GM23338 (cell line): ENCODE data around the gene MLLT3.

Experiments used
- CREB1 ChIP-seq: fragments of 250-450 bp; sonication (Bioruptor Pico); IDR thresholded peaks from 2 replicates; pipeline ENCODE4 v1.5.0; 2020; ENCODE audit warnings: low read depth, mild to moderate bottlenecking, moderate library complexity
- CTCF ChIP-seq, 2 experiments: fragments of 200-600 bp in 1 of 2; sonication (generic) in 1 of 2; conservative IDR thresholded peaks; 2 replicates each; pipeline versions ENCODE4 v1.5.1 to v1.6.1; 2016 to 2017; ENCODE audit warnings: antibody characterized with exemption in 2 of 2, low read depth in 2 of 2, mild to moderate bottlenecking in 2 of 2, moderate library complexity in 1 of 2
- JUNB ChIP-seq: IDR thresholded peaks from one replicate; pipeline ENCODE4 v1.6.1; 2016; ENCODE audit warnings: antibody characterized with exemption; ENCODE audit not compliant: unreplicated experiment
- POLR2AphosphoS5 ChIP-seq: IDR thresholded peaks from 2 replicates; pipeline ENCODE4 v1.6.1; 2016; ENCODE audit warnings: antibody characterized with exemption, low read depth

- TF ChIP-seq CREB1 (no peak), CTCF (conservative IDR thresholded peaks at IDR 0.05; ENCODE audit: low read depth in 2 of 2) (no peak), POLR2AphosphoS5 (no peak), JUNB (no peak)
These were observed 52.2 kb downstream of the MLLT3 start for GRCh38 chr9:20570087-20570486.
